ENCODE measurements around the gene AKR1C8. TPM values are rescaled to one million over a fixed set of nuclear protein-coding genes. Genes with fewer than 3 reads are reported as not detected.

Gene AKR1C8
- total and polyA plus RNA-seq, 2 of the 13 experiments (the other 11 are each of a cell fraction or from before 2014, with no cell fraction given): 0.12 TPM; not detected in 1

- no peak for TF ChIP-seq XBP1 (CRISPR knock-in tag; IDR thresholded peaks at IDR 0.05)
- no peak for TF ChIP-seq YEATS2 (CRISPR knock-in tag; IDR thresholded peaks at IDR 0.05; ENCODE audit: borderline replicate concordance)
- no peak for TF ChIP-seq ZUFSP (CRISPR knock-in tag; IDR thresholded peaks at IDR 0.05; ENCODE audit: borderline replicate concordance)
- no peak for TF ChIP-seq ATF7-NPFF (CRISPR knock-in tag; IDR thresholded peaks at IDR 0.05; ENCODE audit: low read depth)
- peak; percentile 62 for TF ChIP-seq RARA (CRISPR knock-in tag; IDR thresholded peaks at IDR 0.05)
- no peak for TF ChIP-seq ZNF383 (CRISPR knock-in tag; IDR thresholded peaks at IDR 0.05; ENCODE audit: borderline replicate concordance)
Observed at GRCh38 chr10:5143137-5143536, 41.8 kb downstream of the AKR1C8 start (continued).

- Histone ChIP-seq H3K4me1 (ENCODE audit: insufficient read depth, low read length) (peaks cover 37% of the 10 kb centered on the region), H3K9me3 (ENCODE audit: low read length) (peaks cover 19% of the 10 kb centered on the region), H3K9ac (ENCODE audit: insufficient read depth, low read depth, low read length) (no peak overlapping the region), H3K27me3 (ENCODE audit: control insufficient read depth in 1 of 2, insufficient read depth in 2 of 2, low read length in 2 of 2) (no peaks in the 10 kb centered on the region), H3K4me3 (replicated peaks in 1 of 3; ENCODE audit: insufficient read depth in 1 of 3, low read depth in 2 of 3, low read length in 3 of 3) (no peak overlapping the region), H3K79me2 (ENCODE audit: insufficient read depth, low read length) (no peaks in the 10 kb centered on the region), H4K20me1 (ENCODE audit: insufficient read depth, low read length) (no peaks in the 10 kb centered on the region), H3K4me2 (ENCODE audit: low read depth, low read length) (no peak overlapping the region), H3K36me3 (replicated peaks in 1 of 2; ENCODE audit: control insufficient read depth in 1 of 2, insufficient read depth in 2 of 2, low read length in 2 of 2) (no peaks in the 10 kb centered on the region), H2AFZ (ENCODE audit: low read length) (no peak overlapping the region), H3K27ac (ENCODE audit: extremely low read length, insufficient read depth, low read length) (no peak overlapping the region)
- intact Hi-C loops (cut with micrococcal nuclease; ENCODE audit: unreplicated experiment): no loop called here
- DNase-seq (ENCODE audit: low spot score): peak; percentile 16
- BruUV-seq (replicated peaks): no TSS peak
- FAIRE-seq: no peak
- in situ Hi-C loops (cut with HindIII; ENCODE audit: extremely low pct_ligation_motif_present, low pct_unique_long_range_greater_than_20kb): no loop called here
- POLR2A ChIA-PET: interaction anchor here (1.2 kb wide), 1 partner anchor 52 kb away, joined by 3 read pairs; no protein-coding TSS in a partner anchor
- TF ChIP-seq HNF1A (IDR thresholded peaks at IDR 0.05; ENCODE audit: low read depth) (peak; percentile 60), HNF1A (CRISPR knock-in tag; IDR thresholded peaks at IDR 0.05; ENCODE audit: borderline replicate concordance) (no peak; the same call in 1 of the 2 replicates), HOMEZ (CRISPR knock-in tag; IDR thresholded peaks at IDR 0.05; ENCODE audit: low read depth) (peak; percentile 31; the same call in 1 of the 2 replicates), HMG20A (CRISPR knock-in tag; IDR thresholded peaks at IDR 0.05; ENCODE audit: borderline replicate concordance) (no peak), RARA (CRISPR knock-in tag; IDR thresholded peaks at IDR 0.05) (peak; percentile 48), SOX13 (IDR thresholded peaks at IDR 0.05) (no peak), SOX13 (CRISPR knock-in tag; conservative IDR thresholded peaks at IDR 0.05 in 1 of 2, IDR thresholded peaks at IDR 0.05 in 1 of 2) (peak in 1 of 2 experiments; percentile 16; a peak in 1 of 4 replicates), SNRNP70 (IDR thresholded peaks at IDR 0.05; ENCODE audit: low read depth, low read length) (no peak)
- ATAC-seq: no peak
- 72% methylated on average over 4 of the region's 4 CpGs for WGBS (ENCODE audit: low lambda C conversion rate)
- CTCF ChIA-PET (ENCODE audit: low intra/inter-chr PET ratio, low total read pairs): no interaction called here
Observed at GRCh38 chr10:5142199-5142598, 42.8 kb downstream of the AKR1C8 start.

All from HepG2 (cell line).